Right ventricle myocardium inferior (tissue), 1 donor: Measurements from ENCODE around the gene PRR18. TPM values are rescaled to one million over a fixed set of nuclear protein-coding genes. Genes with fewer than 3 reads are reported as not detected.
A peak's percentile ranks its signal among the peaks of the same experiment; 100 is the strongest.
"Not testable (repeated sequence)": the region's sequence is repeated elsewhere in the genome, so short reads cannot be mapped to it uniquely, and the experiment has no call there.

Experiments
- ATAC-seq: fragments of 200-7000 bp; cut with Tn5 transposase; one replicate; pipeline ENCODE4 v1.9.1; 2020; ENCODE audit warnings: mild to moderate bottlenecking, moderate library complexity
- DNase-seq: peaks from one replicate; pipeline ENCODE4 v3.0.0; 2021; ENCODE audit errors: missing footprints
- intact Hi-C: fragments of 100-400 bp; cut with DNase I; formaldehyde crosslinking; loops from one replicate; pipeline ENCODE4 v1.11.0; 2022
- long read RNA-seq: library from polyadenylated mRNA; unstranded; transcript quantifications from one replicate; pipeline ENCODE4 v2.0.0, GENCODE V29; 2021
- total RNA-seq: library from RNA; stranded (reverse); fragmentation: NEBNext Ultra II Directional; extraction: Animal tissue kit (Norgen Biotek cat#: 25700); gene quantifications from one replicate; pipeline ENCODE4 v1.2.1, GENCODE V29; 2021
- donor health status: DM: no; HTN: yes; CAD: no; lungs with severe emphysema.

The PRR18 gene
- 0.11 TPM for total RNA-seq
- long read RNA-seq: 0 reads

DNA sequence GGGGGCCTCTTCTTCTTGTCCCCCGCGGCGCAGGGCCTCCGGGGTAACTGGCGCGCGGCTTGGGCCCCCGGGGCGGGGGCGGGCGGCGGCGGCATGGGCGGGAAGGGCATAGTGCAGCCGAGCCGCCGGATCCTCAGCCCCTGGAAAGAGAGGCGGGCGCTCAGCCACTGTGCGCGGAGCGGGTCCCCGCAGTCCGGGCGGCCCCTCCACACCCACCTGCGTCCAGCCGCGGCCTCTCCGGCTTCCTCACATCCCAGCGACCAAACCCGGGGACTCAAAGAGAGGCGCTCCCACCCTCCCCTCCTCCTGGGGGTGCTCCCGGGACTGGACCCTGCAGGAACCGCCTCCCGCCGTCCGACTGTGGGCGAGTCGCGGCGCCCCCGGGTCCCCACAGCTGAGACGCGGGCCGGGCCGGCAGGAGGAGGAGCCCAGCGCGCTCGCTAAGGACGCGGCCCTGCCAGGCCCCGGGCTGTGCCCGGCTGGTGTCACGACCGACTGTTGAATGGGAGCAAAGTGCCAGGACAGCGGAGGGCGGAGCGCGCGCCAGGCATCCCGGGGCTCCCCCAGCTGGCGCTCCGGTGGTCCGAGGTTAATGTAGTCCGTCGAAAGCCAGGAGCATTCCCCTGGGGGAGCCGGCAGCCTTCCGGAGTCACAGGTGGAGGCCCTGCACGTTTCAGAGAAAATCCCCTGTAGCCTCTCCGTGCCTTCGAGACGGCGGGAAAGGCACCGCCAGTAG is at the start of gene PRR18:
Gene PRR18 (minus strand): TSS at position 360 of the 736 bp plus-strand sequence. CDS start 250 bp downstream, at position 110.
- no peak for ATAC-seq
- intact Hi-C loops: no loop called here
- no peak for DNase-seq

- no peak for DNase-seq
- no peak for ATAC-seq
- intact Hi-C loops: no loop called here
Observed at GRCh38 chr6:166355552-166355951, 47.4 kb upstream of the PRR18 start.

DNA sequence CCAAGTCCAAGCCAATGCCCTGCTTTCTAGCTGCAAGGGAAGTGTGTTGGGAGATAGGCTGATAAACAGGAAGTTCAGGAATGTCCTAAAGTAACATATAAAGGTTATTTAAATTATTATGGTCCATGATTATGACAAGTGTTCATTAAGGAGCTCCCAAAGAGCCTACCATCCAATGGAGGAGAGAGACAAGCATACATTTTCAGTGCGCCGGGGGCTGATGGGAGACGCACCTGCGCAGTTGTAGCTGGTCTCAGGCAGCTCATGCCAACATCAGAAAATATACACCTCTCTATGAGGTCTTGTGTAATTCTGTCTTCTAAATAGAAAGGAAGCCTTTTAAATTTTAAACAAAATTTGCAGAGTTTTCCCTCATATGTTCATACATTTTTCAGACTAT is 46.8 kb upstream of the PRR18 start:
- intact Hi-C loops: no loop called here
- no peak for DNase-seq
- ATAC-seq: no peak

- DNase-seq (no peak), ATAC-seq (no peak)
- intact Hi-C loops: no loop called here
Observed at GRCh38 chr6:166354143-166354542, 46.0 kb upstream of the PRR18 start.

GRCh38 chr6:166353507-166353906 is 45.3 kb upstream of the PRR18 start:
- intact Hi-C loops: no loop called here
- ATAC-seq (no peak), DNase-seq (no peak)

- intact Hi-C loops: no loop called here
- ATAC-seq (no peak), DNase-seq (no peak)
Observed at GRCh38 chr6:166352923-166353322, 44.7 kb upstream of the PRR18 start.

DNA sequence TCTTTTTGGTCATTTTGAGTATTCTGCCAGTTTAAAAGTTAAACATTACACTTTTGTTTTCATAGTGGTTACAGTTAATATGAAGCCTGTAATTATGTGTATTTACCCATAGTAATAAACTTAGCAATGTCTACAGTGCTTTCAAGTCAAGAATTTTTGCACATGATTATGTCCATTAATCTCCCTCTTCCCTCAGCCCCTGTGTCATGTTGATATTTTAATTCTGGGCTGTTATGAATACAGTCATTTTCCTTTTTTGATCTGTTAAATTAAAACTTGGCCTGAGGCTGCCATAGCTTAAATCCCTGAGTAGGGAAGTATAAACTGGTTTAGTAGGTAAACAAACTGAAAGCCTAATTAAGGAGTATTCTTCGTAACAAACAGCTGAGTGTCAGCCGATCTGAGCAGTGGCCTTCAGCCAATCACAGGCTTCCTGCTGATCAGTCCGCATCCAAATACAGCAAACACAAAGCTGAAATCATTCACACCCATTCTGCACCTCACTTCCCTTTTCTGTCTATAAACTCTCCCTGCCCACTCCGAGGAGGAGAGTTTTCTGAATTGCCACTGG is 43.6 kb upstream of the PRR18 start:
- ATAC-seq: peak; percentile 16
- no peak for DNase-seq
- intact Hi-C loops: no loop called here

DNA sequence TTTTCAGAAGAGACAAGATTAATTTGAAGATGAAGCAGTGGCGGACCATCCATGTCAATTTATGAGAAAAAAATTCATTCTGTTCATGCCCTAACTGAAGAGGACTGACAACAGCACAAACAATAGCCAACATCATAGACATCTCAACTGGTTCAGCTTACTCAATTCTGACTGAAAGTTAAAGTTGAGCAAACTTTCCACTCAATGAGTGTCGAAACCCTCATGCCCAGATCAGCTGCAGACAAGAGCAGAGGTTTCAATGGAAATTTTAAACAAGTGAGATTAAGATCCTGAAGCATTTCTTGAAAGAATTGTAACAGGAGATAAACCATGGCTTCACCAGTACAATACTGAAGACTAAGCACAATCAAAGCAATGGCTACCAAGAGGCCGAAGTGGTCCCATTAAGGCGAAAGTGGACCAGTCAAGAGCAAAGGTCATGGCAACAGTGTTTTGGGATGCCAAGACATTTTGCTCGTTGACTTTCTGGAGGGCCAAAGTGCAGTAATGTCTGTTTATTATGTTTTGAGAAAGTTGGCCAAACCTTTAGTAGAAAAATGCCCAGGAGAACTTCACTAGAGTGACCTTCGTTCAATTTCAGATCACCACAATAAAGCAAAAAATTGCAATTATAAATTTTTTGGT is 40.2 kb upstream of the PRR18 start:
- intact Hi-C loops: no loop called here
- ATAC-seq (no peak), DNase-seq (no peak)

DNA sequence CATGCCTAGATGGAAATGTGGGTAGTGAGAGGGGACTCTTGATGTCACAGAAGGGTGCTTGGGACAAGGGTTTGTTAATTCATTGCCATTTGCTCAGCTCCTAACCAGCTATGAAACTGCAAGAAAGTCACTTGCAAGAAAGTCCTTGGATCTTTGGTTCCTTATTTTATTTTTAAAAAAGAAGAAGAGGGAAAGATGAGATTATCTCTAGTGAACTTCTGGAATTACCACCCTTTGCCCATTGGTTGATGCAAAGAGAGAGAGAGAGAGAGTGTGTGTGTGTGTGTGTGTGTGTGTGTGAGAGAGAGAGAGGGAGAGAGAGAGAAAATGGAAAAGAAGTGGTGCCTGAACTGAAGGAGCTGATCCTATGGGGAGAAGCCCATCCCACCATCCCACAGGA is 38.8 kb upstream of the PRR18 start:
- DNase-seq: no peak
- intact Hi-C loops: no loop called here
- no peak for ATAC-seq

DNA sequence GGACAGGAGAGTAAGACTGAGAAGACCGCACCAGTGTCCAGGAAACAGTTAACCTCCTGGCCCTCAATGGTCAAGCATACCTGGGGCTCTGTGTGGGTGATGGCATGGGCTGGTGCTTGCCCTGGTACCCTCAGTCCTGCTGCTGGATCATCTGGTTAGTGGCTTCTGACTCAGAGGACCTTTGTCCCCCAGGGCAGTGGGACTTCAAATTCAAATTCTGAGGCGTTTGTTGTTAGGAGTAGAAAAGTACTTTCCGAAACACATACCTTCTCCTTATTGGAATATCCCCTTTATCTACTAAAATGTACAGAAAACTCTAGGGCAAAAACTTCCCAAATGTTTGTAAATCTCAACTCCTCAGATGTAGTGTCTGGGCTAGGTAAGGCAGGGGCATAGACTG is 38.3 kb upstream of the PRR18 start:
- DNase-seq (no peak), ATAC-seq (no peak)
- intact Hi-C loops: no loop called here

DNA sequence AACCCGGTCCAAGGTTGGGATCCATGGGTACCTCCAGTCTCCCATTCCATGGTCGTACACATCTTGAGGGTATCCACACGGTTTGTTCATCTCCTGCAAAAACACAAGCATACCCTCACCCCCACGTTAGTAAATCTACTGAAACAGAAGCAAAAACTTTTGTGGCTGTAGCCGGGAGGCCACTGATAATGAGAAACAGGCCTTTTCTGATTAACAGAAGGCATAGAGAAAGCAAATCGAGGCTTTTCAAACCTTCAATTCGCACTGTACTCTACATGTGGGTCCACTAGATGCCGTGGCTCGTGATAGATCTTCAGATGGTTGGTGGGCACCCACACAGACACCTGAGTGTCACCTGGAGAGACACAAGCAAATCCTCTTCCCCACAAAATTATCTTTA is 37.5 kb upstream of the PRR18 start:
- intact Hi-C loops, ATAC-seq, DNase-seq: not testable (repeated sequence)

DNA sequence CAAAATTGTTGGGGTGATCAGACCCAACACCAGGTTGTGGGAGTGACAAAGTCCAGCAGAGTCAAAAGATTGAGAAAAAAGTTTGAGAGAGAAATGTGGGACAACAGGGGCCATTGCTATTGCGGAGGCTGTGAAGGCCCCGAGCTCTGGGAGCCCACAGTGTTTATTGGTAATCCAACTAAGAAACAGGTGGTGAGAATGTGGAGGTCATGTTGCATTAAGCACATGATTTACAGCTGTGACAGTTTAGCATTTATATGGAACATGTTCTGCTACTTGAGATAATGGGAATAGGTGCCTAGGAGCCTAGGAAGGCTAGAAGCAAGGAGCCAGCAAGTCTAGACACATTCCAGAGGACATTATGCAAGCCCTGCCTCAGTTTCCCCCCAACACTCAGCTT is 36.7 kb upstream of the PRR18 start:
- ATAC-seq, DNase-seq, intact Hi-C loops: not testable (repeated sequence)

DNA sequence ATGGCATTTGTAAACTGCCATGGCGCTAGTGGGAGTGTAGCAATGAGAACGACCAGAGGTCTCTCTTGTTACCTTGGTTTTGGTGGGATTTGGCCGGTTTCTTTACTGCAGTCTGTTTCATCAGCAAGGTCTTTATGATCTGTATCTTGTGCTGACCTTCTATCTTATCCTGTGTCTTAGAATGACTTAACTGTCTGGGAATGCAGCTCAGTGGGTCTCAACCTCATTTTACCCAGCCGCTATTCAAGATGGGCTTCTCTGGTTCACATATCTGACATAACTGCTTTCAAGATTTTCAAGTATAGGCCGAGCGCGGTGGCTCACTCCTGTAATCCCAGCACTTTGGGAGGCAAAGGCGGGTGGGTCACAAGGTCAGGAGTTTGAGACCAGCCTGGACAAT is 36.0 kb upstream of the PRR18 start:
- intact Hi-C loops: no loop called here
- DNase-seq (no peak), ATAC-seq (no peak)

DNA sequence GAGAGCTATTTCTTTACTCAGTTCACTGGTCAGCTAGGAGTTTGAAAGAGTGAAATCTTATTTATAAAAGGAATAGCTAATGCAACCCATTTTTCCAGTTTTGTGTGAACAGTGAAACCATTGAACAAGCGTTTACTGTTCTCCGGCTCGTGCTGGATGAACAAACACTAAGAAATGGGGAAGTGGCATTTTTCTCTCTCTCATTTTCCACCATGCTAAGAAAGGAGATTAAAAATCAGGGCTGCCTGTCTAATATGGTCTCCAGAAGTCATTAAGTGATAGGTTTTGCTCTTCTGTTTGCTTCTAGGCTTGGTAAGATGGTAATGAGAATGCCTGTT is 34.9 kb upstream of the PRR18 start:
- intact Hi-C loops: loop anchor here (2.0 kb wide), 1 partner anchor 40 kb away; the partner anchor contains the start of gene MPC1
- DNase-seq (no peak), ATAC-seq (no peak)

DNA sequence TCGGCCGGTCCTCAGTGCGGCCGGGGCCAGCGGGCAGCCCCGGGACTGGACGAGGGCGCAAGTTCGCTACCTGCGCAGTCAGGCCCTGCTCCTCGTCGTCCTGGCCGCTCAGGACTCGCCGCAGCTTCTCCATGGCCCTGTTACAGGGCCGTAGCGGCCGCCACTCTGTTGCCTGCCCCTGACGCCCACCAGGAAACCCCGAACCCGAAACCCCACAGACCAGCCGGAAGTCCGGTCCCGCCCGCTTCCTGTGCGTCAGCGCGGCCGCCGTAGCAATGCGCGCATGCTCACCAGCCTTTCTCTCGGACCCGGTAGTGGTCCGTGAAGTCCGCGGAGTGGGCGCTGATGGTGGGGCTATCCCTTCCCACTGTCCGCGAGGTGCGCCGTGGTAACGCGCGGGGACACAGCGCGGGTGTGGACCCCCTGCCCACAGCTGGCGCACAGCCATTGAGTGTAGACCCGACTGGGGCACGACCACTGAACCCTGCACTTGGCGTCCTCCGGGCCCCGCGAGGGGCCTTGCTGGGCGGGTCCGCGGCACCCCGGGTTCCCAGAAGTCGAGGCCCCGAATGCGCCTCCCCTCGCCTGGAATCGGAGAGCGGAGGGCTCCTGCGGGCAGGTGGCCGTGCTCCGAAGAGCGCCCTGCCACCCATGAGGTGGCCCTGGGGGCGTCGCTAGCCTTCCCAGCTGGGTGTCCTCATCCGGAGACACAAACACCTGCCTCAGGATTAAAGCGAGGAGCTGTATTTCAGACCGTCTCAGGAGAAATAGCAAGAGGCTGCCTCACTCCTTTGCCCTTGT is 34.4 kb upstream of the PRR18 start, which contains the start of gene SFT2D1:
Gene SFT2D1 (minus strand): TSS at position 197 of the 801 bp plus-strand sequence. CDS start 64 bp downstream, at position 133.
- ATAC-seq (peak; percentile 95), DNase-seq (peak; percentile 95)
- intact Hi-C loops: loop anchor here (2.0 kb wide), 1 partner anchor 40 kb away; the partner anchor contains the start of gene MPC1

DNA sequence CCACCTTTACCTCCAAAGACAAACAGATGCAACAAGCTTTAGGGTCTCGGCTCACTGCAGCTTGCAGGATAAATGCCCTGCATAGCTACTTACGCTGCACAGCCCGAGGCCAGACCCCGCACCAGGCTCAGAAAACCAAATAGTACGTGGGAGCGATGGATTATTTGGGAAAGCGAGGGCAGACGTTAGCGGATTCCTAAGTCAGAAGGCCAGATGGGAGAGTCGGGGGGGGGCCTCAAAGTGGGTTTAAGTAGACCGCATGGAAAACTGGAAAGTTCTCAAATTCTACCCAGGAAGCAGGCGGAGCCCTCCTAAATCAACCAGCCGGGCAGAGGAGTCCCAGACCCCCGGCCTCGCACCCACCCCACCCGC is 33.8 kb upstream of the PRR18 start:
- ATAC-seq (peak; percentile 14), DNase-seq (no peak)
- intact Hi-C loops: loop anchor here (2.0 kb wide), 1 partner anchor 41 kb away; the partner anchor contains the start of gene MPC1

DNA sequence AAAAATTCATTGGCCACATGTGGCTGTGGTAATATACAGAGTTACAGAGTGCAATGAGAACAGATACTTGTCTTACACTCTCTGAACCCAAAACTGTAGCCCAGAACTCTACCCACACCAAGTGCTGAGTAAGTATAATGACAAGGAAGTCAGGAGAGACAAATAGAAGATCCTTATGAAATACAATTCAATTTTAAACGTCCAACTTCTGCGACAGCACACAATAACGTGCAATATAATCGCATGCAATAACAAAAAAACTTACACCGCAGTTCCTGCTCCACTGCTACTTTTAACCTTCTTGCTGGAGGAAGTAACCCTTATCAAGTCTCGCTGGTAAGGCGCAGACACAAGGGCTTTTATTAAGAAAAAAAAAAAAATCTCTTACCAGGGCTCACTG is 33.3 kb upstream of the PRR18 start:
- DNase-seq: no peak
- no peak for ATAC-seq
- intact Hi-C loops: no loop called here

- ATAC-seq: no peak
- DNase-seq: no peak
- intact Hi-C loops: no loop called here
Observed at GRCh38 chr6:166338854-166339253, 30.7 kb upstream of the PRR18 start.

DNA sequence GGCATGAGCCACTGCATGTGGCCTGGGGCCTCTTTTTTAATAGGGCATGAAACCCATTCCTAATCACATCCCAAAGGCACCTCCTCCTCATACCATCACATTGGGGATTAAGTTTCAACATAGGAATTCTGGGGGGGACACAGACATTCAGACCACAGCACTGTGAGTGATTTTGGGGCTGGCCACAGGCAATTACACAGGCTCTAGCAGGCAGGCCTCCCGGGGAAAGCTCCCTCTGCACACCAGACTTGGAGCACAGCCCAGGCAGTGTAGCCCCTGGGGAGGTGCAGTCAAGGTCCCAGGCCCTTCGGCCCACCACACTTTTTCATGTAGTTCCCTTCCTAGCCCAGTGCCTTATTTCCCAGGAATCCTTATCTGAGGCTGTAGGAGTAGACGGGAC is 28.7 kb upstream of the PRR18 start:
- DNase-seq (no peak), ATAC-seq (no peak)
- intact Hi-C loops: no loop called here
